Measurements from ENCODE around the gene CYSTM1. TPM values are rescaled to one million over a fixed set of nuclear protein-coding genes. Genes with fewer than 3 reads are reported as not detected.

Gene CYSTM1
- total and polyA plus RNA-seq, 4 donors, result 8.1 to 45.7 (median 23.4) TPM

DNA sequence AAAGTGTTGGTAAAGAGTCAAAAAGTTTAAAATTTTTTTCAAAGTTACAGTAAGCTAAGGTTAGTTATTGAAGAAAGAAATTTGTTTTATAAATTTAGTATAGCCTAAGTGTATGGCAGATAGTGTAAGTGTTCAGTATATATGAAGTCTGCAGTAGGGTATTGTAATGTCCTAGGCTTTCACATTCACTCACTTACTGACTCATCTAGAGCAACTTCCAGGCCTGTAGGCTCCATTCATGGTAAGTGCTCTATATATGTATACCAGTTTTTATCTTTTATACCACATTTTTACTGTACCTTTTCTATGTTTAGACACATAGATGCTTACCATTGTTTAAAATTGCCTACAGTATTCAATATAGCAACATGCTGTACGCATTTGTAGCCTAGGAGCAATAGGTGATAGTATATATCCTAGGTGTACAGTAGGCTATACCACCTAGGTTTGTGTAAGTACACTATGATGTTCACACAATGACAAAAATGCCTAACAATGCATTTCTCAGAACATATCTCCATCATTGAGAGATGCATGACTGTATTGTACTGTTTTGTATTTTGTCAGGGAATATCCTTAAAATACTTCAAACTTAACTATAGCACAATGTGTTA, 38.5 kb downstream of the CYSTM1 start (continued):
- TF ChIP-seq, protein P1, sequence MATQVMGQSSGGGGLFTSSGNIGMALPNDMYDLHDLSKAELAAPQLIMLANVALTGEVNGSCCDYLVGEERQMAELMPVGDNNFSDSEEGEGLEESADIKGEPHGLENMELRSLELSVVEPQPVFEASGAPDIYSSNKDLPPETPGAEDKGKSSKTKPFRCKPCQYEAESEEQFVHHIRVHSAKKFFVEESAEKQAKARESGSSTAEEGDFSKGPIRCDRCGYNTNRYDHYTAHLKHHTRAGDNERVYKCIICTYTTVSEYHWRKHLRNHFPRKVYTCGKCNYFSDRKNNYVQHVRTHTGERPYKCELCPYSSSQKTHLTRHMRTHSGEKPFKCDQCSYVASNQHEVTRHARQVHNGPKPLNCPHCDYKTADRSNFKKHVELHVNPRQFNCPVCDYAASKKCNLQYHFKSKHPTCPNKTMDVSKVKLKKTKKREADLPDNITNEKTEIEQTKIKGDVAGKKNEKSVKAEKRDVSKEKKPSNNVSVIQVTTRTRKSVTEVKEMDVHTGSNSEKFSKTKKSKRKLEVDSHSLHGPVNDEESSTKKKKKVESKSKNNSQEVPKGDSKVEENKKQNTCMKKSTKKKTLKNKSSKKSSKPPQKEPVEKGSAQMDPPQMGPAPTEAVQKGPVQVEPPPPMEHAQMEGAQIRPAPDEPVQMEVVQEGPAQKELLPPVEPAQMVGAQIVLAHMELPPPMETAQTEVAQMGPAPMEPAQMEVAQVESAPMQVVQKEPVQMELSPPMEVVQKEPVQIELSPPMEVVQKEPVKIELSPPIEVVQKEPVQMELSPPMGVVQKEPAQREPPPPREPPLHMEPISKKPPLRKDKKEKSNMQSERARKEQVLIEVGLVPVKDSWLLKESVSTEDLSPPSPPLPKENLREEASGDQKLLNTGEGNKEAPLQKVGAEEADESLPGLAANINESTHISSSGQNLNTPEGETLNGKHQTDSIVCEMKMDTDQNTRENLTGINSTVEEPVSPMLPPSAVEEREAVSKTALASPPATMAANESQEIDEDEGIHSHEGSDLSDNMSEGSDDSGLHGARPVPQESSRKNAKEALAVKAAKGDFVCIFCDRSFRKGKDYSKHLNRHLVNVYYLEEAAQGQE (IDR thresholded peaks at IDR 0.05), result no peak
- TF ChIP-seq RXRA (IDR thresholded peaks at IDR 0.05) (no peak), GABPA (IDR thresholded peaks at IDR 0.05 in 1 of 2, conservative IDR thresholded peaks at IDR 0.05 in 1 of 2) (no peak)

DNA sequence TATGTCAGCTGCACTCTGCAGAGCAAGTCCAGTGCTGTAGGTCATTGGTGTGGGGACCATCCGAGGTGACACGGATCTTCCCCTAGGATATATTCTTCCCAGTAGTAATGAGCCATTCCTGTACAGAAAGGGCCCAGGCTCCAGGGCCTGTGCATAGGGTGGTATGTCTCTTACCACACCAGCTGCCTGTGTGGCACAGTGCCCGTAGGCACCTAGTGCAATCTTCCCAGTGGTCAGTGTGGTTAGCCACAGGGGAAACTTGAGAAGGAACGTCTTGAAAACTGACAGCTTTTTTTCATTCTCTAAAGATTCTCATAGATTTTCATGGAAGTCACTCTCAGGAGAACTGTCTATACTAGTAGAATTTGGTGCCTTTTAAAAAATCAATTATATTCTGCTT, 39.8 kb downstream of the CYSTM1 start:
- DNase-seq (ENCODE audit: low spot score), result no peak

More for the DNA sequence above, 39.8 kb downstream of the CYSTM1 start:
- Histone ChIP-seq H3K4me3 (ENCODE audit: low read depth in 1 of 3, low read length in 3 of 3) (no peak overlapping the region), H3K9ac (ENCODE audit: low read depth in 1 of 2, low read length in 2 of 2) (no peak overlapping the region), H3K36me3 (ENCODE audit: control insufficient read depth in 4 of 4, insufficient read depth in 3 of 4, low read depth in 1 of 4, low read length in 3 of 4) (no peaks in the 10 kb centered on the region), H3K27ac (ENCODE audit: low read depth in 1 of 2, low read length in 2 of 2) (no peak overlapping the region), H3K27me3 (ENCODE audit: control insufficient read depth in 4 of 4, insufficient read depth in 4 of 4, low read length in 3 of 4) (no peaks in the 10 kb centered on the region), H3K9me3 (ENCODE audit: control insufficient read depth in 4 of 4, low read length in 3 of 4) (no peaks in the 10 kb centered on the region), H3K4me1 (ENCODE audit: control insufficient read depth in 4 of 4, insufficient read depth in 4 of 4, low read length in 3 of 4) (peaks cover 8 to 20% (median 18%) of the 10 kb centered on the region in 4 donors)
- TF ChIP-seq GABPA (IDR thresholded peaks at IDR 0.05 in 1 of 2, conservative IDR thresholded peaks at IDR 0.05 in 1 of 2), result no peak
- TF ChIP-seq JUND (IDR thresholded peaks at IDR 0.05), result no peak
- no peak for TF ChIP-seq EGR1 (IDR thresholded peaks at IDR 0.05; ENCODE audit: low read depth in 2 of 2)
- no peak for TF ChIP-seq SP1 (IDR thresholded peaks at IDR 0.05)
- TF ChIP-seq RXRA (IDR thresholded peaks at IDR 0.05), result no peak
- no peak for TF ChIP-seq FOXA2 (IDR thresholded peaks at IDR 0.05)
- TF ChIP-seq FOXA1 (IDR thresholded peaks at IDR 0.05), result no peak
- TF ChIP-seq, protein P2, sequence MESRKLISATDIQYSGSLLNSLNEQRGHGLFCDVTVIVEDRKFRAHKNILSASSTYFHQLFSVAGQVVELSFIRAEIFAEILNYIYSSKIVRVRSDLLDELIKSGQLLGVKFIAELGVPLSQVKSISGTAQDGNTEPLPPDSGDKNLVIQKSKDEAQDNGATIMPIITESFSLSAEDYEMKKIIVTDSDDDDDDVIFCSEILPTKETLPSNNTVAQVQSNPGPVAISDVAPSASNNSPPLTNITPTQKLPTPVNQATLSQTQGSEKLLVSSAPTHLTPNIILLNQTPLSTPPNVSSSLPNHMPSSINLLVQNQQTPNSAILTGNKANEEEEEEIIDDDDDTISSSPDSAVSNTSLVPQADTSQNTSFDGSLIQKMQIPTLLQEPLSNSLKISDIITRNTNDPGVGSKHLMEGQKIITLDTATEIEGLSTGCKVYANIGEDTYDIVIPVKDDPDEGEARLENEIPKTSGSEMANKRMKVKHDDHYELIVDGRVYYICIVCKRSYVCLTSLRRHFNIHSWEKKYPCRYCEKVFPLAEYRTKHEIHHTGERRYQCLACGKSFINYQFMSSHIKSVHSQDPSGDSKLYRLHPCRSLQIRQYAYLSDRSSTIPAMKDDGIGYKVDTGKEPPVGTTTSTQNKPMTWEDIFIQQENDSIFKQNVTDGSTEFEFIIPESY (IDR thresholded peaks at IDR 0.05), result no peak
- TF ChIP-seq RAD21 (IDR thresholded peaks at IDR 0.05), result no peak
- TF ChIP-seq YY1 (IDR thresholded peaks at IDR 0.05), result no peak
- TF ChIP-seq, protein P3, sequence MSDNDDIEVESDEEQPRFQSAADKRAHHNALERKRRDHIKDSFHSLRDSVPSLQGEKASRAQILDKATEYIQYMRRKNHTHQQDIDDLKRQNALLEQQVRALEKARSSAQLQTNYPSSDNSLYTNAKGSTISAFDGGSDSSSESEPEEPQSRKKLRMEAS (IDR thresholded peaks at IDR 0.05), result no peak
- TF ChIP-seq, protein P4, sequence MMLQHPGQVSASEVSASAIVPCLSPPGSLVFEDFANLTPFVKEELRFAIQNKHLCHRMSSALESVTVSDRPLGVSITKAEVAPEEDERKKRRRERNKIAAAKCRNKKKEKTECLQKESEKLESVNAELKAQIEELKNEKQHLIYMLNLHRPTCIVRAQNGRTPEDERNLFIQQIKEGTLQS (IDR thresholded peaks at IDR 0.05), result no peak
- TF ChIP-seq TAF1 (conservative IDR thresholded peaks at IDR 0.05), result no peak
- TF ChIP-seq, protein P5, sequence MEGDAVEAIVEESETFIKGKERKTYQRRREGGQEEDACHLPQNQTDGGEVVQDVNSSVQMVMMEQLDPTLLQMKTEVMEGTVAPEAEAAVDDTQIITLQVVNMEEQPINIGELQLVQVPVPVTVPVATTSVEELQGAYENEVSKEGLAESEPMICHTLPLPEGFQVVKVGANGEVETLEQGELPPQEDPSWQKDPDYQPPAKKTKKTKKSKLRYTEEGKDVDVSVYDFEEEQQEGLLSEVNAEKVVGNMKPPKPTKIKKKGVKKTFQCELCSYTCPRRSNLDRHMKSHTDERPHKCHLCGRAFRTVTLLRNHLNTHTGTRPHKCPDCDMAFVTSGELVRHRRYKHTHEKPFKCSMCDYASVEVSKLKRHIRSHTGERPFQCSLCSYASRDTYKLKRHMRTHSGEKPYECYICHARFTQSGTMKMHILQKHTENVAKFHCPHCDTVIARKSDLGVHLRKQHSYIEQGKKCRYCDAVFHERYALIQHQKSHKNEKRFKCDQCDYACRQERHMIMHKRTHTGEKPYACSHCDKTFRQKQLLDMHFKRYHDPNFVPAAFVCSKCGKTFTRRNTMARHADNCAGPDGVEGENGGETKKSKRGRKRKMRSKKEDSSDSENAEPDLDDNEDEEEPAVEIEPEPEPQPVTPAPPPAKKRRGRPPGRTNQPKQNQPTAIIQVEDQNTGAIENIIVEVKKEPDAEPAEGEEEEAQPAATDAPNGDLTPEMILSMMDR (IDR thresholded peaks at IDR 0.05; ENCODE audit: low read depth, low read length, missing input control), result no peak
- TF ChIP-seq HNF4A (conservative IDR thresholded peaks at IDR 0.05), result no peak
- TF ChIP-seq, protein P1 (IDR thresholded peaks at IDR 0.05), result no peak
- TF ChIP-seq HNF4G (IDR thresholded peaks at IDR 0.05), result no peak
- TF ChIP-seq NR2F2 (IDR thresholded peaks at IDR 0.05), result no peak
- 85% methylated on average over 4 of the region's 4 CpGs for WGBS
